Adrenal gland (tissue), 5 donors: Measurements from ENCODE around the gene MILR1.

Source experiments
- CTCF ChIP-seq, 6 experiments: fragments of 450-650 bp in 4 of 6; fragments of 200-600 bp in 2 of 6; sonication (generic) in 1 of 6; IDR thresholded peaks; 1 replicate in 5 of 6; 2 replicates in 1 of 6; pipeline versions ENCODE4 v1.5.1 to v1.8.0; 2016 to 2021; ENCODE audit warnings: antibody characterized with exemption in 6 of 6, mild to moderate bottlenecking in 2 of 6, moderate library complexity in 1 of 6
- POLR2A ChIP-seq, 2 donors: fragments of 450-650 bp; IDR thresholded peaks; one replicate each; pipeline ENCODE4 v1.6.1; 2017; ENCODE audit warnings: antibody characterized with exemption in 2 of 2, mild to moderate bottlenecking in 2 of 2, moderate library complexity in 1 of 2
- donor health status: DM: no; HTN: no; CAD: no.

GRCh38 chr17:64448665-64449512 lies at the start of gene MILR1:
- TF ChIP-seq POLR2A (IDR thresholded peaks at IDR 0.05), result no peak
- no peak for TF ChIP-seq CTCF (IDR thresholded peaks at IDR 0.05)
